ENCODE data around the gene TRIM44.
"Not testable (repeated sequence)": the region's sequence is repeated elsewhere in the genome, so short reads cannot be mapped to it uniquely, and the experiment has no call there.

The TRIM44 gene

DNA sequence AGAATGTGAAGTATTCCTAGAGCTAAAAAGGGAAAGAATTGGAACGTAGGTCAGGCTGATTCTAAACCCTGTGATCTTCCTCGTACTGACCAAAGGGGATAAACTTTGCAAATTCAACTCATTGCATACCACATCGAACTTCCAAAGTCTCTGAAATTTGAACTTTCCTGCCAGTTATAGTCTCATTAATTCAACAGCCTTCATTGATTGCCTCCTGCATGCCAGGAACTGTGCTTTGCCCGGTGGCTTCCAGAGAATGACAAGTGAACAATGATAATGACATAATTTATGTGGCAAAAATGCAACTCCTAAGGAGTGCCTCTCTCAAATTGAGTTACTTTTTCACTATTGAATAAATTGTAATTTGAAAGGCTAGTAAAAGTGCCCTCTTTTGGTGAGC is 173.6 kb downstream of the TRIM44 start:
- Histone ChIP-seq H2AFZ (ENCODE audit: low read depth, low read length, severe bottlenecking) (no peak overlapping the region), H3K9me3 (ENCODE audit: insufficient read depth, low read length) (no peaks in the 10 kb centered on the region), H4K20me1 (ENCODE audit: low read depth, low read length) (no peaks in the 10 kb centered on the region), H3F3A (ENCODE audit: insufficient read depth) (no peaks in the 10 kb centered on the region), H3K27me3 (ENCODE audit: low read length) (no peaks in the 10 kb centered on the region), H3K4me3 (ENCODE audit: insufficient read depth, low read length, poor library complexity, severe bottlenecking) (no peak overlapping the region), H3K4me2 (ENCODE audit: low read depth, low read length, poor library complexity, severe bottlenecking) (no peak overlapping the region), H3K9me2 (replicated peaks; ENCODE audit: insufficient read depth, low read length) (no peaks in the 10 kb centered on the region), H3K9ac (ENCODE audit: low read length) (no peak overlapping the region), H3K36me3 (ENCODE audit: low read length) (no peaks in the 10 kb centered on the region), H3K79me2 (ENCODE audit: insufficient read depth, low read length) (no peaks in the 10 kb centered on the region), H3K27ac (ENCODE audit: low read depth, low read length) (no peak overlapping the region)
- TF ChIP-seq, protein P1, sequence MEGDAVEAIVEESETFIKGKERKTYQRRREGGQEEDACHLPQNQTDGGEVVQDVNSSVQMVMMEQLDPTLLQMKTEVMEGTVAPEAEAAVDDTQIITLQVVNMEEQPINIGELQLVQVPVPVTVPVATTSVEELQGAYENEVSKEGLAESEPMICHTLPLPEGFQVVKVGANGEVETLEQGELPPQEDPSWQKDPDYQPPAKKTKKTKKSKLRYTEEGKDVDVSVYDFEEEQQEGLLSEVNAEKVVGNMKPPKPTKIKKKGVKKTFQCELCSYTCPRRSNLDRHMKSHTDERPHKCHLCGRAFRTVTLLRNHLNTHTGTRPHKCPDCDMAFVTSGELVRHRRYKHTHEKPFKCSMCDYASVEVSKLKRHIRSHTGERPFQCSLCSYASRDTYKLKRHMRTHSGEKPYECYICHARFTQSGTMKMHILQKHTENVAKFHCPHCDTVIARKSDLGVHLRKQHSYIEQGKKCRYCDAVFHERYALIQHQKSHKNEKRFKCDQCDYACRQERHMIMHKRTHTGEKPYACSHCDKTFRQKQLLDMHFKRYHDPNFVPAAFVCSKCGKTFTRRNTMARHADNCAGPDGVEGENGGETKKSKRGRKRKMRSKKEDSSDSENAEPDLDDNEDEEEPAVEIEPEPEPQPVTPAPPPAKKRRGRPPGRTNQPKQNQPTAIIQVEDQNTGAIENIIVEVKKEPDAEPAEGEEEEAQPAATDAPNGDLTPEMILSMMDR (IDR thresholded peaks at IDR 0.05; ENCODE audit: insufficient read depth, low read length, poor library complexity, severe bottlenecking) = no peak
- TF ChIP-seq EZH2phosphoT487 (conservative IDR thresholded peaks at IDR 0.05; ENCODE audit: low read length) = no peak

DNA sequence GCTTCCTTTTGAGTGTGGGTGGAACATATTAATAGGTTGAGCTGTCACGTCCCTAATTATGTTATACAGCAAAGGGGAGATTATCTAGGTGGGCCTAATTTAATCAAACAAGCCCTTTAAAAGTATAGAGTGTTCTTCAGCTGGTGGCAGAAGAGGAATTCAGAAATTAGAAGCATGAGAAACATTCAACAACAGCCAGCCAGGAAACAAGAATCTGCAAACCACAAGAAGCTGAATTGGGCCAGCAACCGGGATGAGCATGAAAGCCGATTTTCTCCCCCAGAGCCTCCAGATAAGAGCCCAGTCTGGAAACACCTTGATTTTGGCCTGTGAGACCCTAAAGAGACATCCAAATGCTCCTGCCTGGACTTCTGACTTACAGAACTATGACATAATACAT is 175.5 kb downstream of the TRIM44 start:
- Histone ChIP-seq H2AFZ (ENCODE audit: low read depth, low read length, severe bottlenecking) (no peak overlapping the region), H4K20me1 (ENCODE audit: low read depth, low read length) (no peaks in the 10 kb centered on the region), H3K27me3 (ENCODE audit: low read length) (no peaks in the 10 kb centered on the region), H3F3A (ENCODE audit: insufficient read depth) (no peaks in the 10 kb centered on the region), H3K9ac (ENCODE audit: low read length) (no peak overlapping the region), H3K4me3 (ENCODE audit: insufficient read depth, low read length, poor library complexity, severe bottlenecking) (no peak overlapping the region), H3K36me3 (ENCODE audit: low read length) (no peaks in the 10 kb centered on the region), H3K27ac (ENCODE audit: low read depth, low read length) (no peak overlapping the region), H3K4me2 (ENCODE audit: low read depth, low read length, poor library complexity, severe bottlenecking) (no peak overlapping the region), H3K79me2 (ENCODE audit: insufficient read depth, low read length) (no peaks in the 10 kb centered on the region), H3K9me3 (ENCODE audit: insufficient read depth, low read length) (no peaks in the 10 kb centered on the region), H3K9me2 (replicated peaks; ENCODE audit: insufficient read depth, low read length) (no peaks in the 10 kb centered on the region)
- TF ChIP-seq, protein P1 (IDR thresholded peaks at IDR 0.05; ENCODE audit: insufficient read depth, low read length, poor library complexity, severe bottlenecking) = no peak
- no peak for TF ChIP-seq EZH2phosphoT487 (conservative IDR thresholded peaks at IDR 0.05; ENCODE audit: low read length)

DNA sequence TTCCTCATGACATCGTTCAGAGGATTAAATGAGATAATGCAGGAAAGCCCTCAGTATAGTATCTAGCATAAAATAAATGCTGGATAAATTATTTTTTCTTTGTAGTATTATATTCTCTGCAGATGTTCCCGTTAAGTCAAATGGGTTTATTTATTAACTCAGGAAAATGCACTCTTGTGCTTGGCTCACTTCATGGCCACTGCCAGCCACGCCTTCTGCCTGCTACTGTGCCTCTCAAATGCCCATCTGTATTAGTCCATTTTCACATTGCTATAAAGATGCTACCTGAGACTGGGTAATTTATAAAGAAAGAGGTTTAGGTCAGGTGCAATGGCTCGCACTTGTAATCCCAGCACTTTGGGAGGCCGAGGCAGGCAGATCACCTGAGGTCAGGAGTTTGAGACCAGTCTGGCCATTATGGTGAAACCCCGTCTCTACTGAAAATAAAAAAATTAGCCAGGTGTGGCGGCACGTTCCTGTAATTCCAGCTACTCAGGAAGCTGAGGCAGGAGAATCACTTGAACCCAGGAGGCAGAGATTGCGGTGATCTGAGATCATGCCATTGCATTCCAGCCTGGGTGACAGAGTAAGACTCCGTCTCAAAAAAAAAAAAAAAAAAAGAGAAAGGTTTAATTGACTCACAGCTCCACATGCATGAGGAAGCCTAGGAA is 176.3 kb downstream of the TRIM44 start:
- not testable (repeated sequence) for H3K4me3 ChIP-seq (ENCODE audit: insufficient read depth, low read length, poor library complexity, severe bottlenecking); H3K27me3 ChIP-seq (ENCODE audit: low read length); H3K36me3 ChIP-seq (ENCODE audit: low read length); H3K27ac ChIP-seq (ENCODE audit: low read depth, low read length); H3K9ac ChIP-seq (ENCODE audit: low read length); H3K4me2 ChIP-seq (ENCODE audit: low read depth, low read length, poor library complexity, severe bottlenecking); H4K20me1 ChIP-seq (ENCODE audit: low read depth, low read length); H3F3A ChIP-seq (ENCODE audit: insufficient read depth); H3K79me2 ChIP-seq (ENCODE audit: insufficient read depth, low read length); H3K9me2 ChIP-seq (replicated peaks; ENCODE audit: insufficient read depth, low read length); H3K9me3 ChIP-seq (ENCODE audit: insufficient read depth, low read length); H2AFZ ChIP-seq (ENCODE audit: low read depth, low read length, severe bottlenecking)

DNA sequence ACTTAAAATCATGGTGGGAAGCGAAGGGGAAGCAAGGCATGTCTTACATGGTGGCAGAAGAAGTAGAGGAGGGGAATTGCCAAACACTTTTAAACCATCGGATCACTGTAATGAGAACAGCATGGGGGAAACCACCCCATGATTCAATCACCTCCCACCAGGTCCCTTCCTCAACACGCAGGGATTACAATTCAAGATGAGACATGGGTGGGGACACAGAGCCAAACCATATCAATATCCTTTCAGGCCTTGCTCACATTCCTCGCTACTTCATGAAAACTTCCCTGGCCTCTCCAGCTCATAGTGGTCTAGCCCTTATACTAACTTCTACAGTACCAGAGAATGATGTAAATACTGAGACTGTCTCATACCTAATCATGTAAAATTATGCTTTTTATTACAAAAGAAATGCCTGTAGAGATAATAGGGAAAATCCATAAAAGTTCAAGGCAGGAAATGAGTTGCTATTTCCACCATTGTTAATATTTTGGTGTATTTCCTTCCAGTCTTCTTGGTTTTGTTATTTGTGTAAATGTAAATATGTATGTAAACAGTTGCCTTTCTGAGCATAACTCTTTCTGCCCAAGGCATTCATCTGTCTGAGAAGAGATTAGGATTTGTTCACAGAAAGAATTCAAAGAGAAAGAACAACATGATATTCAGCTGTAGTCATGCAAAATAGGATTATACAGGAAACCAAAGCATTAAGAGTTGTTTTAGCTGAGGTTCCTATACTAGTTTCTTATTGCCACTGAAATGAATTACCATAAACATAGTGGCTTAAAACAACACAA is 177.0 kb downstream of the TRIM44 start:
- no peaks in the 10 kb centered on the region for H3F3A ChIP-seq (ENCODE audit: insufficient read depth)
- no peak overlapping the region for H3K4me2 ChIP-seq (ENCODE audit: low read depth, low read length, poor library complexity, severe bottlenecking)
- no peak for TF ChIP-seq EZH2phosphoT487 (conservative IDR thresholded peaks at IDR 0.05; ENCODE audit: low read length)
- TF ChIP-seq, protein P1 (IDR thresholded peaks at IDR 0.05; ENCODE audit: insufficient read depth, low read length, poor library complexity, severe bottlenecking) = no peak
- no peaks in the 10 kb centered on the region for H3K36me3 ChIP-seq (ENCODE audit: low read length)
- H3K27ac ChIP-seq (ENCODE audit: low read depth, low read length) = no peak overlapping the region
- no peaks in the 10 kb centered on the region for H3K9me3 ChIP-seq (ENCODE audit: insufficient read depth, low read length)
- H4K20me1 ChIP-seq (ENCODE audit: low read depth, low read length) = no peaks in the 10 kb centered on the region
- no peak overlapping the region for H3K4me3 ChIP-seq (ENCODE audit: insufficient read depth, low read length, poor library complexity, severe bottlenecking)
- H3K9ac ChIP-seq (ENCODE audit: low read length) = no peak overlapping the region
- H3K9me2 ChIP-seq (replicated peaks; ENCODE audit: insufficient read depth, low read length) = no peaks in the 10 kb centered on the region
- H3K27me3 ChIP-seq (ENCODE audit: low read length) = no peaks in the 10 kb centered on the region
- H2AFZ ChIP-seq (ENCODE audit: low read depth, low read length, severe bottlenecking) = no peak overlapping the region
- no peaks in the 10 kb centered on the region for H3K79me2 ChIP-seq (ENCODE audit: insufficient read depth, low read length)

Measured in SU-DHL-6 (cell line).